Measurements from ENCODE around the gene GMEB2. TPM values are rescaled to one million over a fixed set of nuclear protein-coding genes. Genes with fewer than 3 reads are reported as not detected.

The GMEB2 gene
- total RNA-seq, 3 donors from 2014 or later (not counting 1 experiment from before 2014, with no cell fraction given) = 11.7 to 15.1 (median 14.6) TPM

DNA sequence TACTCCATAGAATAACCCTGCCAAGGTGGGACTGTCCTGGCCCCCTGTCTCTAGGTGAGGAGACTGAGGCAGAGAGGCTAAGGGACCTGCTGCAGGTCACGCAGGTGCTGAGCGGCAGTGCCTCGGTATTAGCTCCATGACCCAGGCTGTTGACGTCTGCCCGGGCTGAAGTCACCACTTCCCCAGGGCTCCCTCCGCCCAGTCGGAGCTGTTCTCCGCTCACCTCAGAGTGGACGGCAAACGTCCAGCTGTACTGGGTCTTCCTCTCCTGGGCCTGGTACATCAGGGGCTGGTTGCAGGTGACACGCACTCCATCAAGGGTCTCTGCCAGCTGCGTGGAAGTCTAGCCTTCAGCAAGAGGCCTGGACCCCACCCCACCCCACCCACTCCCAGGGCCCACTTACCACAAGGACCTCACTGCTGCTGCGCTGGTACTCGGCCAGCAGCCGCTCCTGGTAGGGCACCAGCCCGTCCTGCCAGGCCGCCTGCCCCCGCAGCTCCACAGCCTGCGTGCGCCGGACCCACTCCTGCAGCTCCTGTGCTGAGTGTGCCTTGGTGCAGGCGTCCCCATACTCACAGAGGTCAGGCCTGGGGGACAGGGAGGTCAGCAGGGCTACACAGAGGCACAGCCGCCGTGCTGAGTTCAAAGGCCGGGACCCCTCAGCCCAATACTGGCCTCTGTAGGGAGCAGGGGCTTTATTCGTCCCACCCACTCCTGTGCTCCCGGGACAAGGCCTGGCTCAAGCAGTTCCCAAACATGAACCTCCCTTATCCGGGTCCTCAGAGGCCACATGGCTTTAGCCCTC is 56.4 kb downstream of the GMEB2 start:
- Mint-ChIP-seq H3K27ac (no peak overlapping the region), H3K9me3 (no peaks in the 10 kb centered on the region), H3K4me3 (peak overlapping the region; percentile 50), H3K4me1 (peaks cover 20 to 30% of the 10 kb centered on the region in 2 donors), H3K36me3 (no peaks in the 10 kb centered on the region), H3K27me3 (ENCODE audit: low read depth in 2 of 2) (no peaks in the 10 kb centered on the region)
- Histone ChIP-seq H3K27ac (ENCODE audit: low read length) (no peak overlapping the region), H3K9me3 (ENCODE audit: control insufficient read depth, insufficient read depth, low read length) (no peaks in the 10 kb centered on the region), H3K36me3 (ENCODE audit: control insufficient read depth, insufficient read depth, low read length) (peaks cover 8% of the 10 kb centered on the region), H3K4me1 (ENCODE audit: control insufficient read depth, insufficient read depth, low read length) (peaks cover 59% of the 10 kb centered on the region), H3K4me3 (ENCODE audit: low read length) (no peak overlapping the region), H3K27me3 (ENCODE audit: control insufficient read depth, insufficient read depth, low read length) (no peaks in the 10 kb centered on the region)
- no peak for DNase-seq
- no peak for ATAC-seq
- 97% methylated on average over 28 of the region's 28 CpGs for WGBS (ENCODE audit: insufficient coverage)
- TF ChIP-seq, protein P1, sequence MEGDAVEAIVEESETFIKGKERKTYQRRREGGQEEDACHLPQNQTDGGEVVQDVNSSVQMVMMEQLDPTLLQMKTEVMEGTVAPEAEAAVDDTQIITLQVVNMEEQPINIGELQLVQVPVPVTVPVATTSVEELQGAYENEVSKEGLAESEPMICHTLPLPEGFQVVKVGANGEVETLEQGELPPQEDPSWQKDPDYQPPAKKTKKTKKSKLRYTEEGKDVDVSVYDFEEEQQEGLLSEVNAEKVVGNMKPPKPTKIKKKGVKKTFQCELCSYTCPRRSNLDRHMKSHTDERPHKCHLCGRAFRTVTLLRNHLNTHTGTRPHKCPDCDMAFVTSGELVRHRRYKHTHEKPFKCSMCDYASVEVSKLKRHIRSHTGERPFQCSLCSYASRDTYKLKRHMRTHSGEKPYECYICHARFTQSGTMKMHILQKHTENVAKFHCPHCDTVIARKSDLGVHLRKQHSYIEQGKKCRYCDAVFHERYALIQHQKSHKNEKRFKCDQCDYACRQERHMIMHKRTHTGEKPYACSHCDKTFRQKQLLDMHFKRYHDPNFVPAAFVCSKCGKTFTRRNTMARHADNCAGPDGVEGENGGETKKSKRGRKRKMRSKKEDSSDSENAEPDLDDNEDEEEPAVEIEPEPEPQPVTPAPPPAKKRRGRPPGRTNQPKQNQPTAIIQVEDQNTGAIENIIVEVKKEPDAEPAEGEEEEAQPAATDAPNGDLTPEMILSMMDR (IDR thresholded peaks at IDR 0.05) = no peak
- intact Hi-C loops (cut with micrococcal nuclease) = no loop called here

DNA sequence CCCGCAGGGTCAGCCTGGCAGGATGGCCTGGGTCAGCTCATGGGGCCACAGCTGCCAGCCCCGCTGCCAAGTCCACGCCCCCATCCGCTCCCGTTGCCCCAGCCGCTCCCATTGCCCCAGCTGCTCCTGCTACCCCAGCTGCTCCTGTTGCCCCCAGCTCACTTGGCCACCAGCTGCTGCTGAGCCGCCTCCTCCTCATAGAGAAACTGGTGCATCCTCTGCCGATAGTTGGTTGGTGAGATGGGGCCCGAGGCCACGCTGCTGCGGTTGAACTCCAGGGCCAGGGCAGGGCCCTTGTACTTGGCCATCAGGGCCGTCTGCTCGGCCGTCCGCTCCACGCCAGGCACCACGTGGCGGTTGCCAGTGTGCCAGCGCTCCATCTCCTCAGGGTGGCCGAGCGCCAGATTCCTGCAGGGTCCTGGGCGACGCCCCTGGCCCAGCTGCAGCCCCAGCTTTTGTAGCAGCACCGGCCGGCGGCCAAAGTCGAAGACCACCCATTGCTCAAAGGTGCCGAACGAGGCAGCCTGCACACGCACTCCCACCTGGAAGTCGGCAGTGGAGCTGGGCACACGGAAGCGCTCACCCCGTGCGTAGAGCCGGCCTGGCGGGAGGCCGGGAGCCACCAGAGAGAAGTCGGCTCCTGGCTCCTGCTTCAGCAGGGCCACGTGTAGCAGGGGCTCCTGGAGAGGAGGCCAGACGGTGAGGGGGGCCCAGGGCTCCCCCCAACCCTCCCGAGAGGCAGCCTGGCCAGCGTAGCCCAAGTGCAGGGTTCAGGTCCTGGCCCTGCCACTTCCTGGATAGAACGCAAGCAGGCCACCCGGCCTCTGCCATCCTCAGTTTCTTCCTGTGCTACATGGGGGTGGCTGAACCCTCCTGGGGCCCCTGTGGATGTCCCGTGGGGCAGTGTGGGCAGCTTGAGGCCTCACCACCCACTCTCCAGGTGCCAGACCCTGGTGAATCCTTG is 57.6 kb downstream of the GMEB2 start:
- Histone ChIP-seq H3K4me1 (ENCODE audit: control insufficient read depth, insufficient read depth, low read length) (peaks cover 53% of the 10 kb centered on the region), H3K27me3 (ENCODE audit: control insufficient read depth, insufficient read depth, low read length) (no peaks in the 10 kb centered on the region), H3K4me3 (ENCODE audit: low read length) (no peak overlapping the region), H3K36me3 (ENCODE audit: control insufficient read depth, insufficient read depth, low read length) (peaks cover 10% of the 10 kb centered on the region), H3K27ac (ENCODE audit: low read length) (no peak overlapping the region), H3K9me3 (ENCODE audit: control insufficient read depth, insufficient read depth, low read length) (no peaks in the 10 kb centered on the region)
- DNase-seq (no peak), ATAC-seq (no peak)
- Mint-ChIP-seq H3K9me3 (no peaks in the 10 kb centered on the region), H3K36me3 (no peaks in the 10 kb centered on the region), H3K27ac (peak overlapping the region; percentile 46 to 93), H3K4me3 (peak overlapping the region; percentile 71), H3K4me1 (peaks cover 20 to 30% of the 10 kb centered on the region in 2 donors), H3K27me3 (ENCODE audit: low read depth in 2 of 2) (no peaks in the 10 kb centered on the region)
- intact Hi-C loops (cut with micrococcal nuclease) = no loop called here
- TF ChIP-seq, protein P1 (IDR thresholded peaks at IDR 0.05) = no peak
- 81% methylated on average over 46 of the region's 46 CpGs for WGBS (ENCODE audit: insufficient coverage)

DNA sequence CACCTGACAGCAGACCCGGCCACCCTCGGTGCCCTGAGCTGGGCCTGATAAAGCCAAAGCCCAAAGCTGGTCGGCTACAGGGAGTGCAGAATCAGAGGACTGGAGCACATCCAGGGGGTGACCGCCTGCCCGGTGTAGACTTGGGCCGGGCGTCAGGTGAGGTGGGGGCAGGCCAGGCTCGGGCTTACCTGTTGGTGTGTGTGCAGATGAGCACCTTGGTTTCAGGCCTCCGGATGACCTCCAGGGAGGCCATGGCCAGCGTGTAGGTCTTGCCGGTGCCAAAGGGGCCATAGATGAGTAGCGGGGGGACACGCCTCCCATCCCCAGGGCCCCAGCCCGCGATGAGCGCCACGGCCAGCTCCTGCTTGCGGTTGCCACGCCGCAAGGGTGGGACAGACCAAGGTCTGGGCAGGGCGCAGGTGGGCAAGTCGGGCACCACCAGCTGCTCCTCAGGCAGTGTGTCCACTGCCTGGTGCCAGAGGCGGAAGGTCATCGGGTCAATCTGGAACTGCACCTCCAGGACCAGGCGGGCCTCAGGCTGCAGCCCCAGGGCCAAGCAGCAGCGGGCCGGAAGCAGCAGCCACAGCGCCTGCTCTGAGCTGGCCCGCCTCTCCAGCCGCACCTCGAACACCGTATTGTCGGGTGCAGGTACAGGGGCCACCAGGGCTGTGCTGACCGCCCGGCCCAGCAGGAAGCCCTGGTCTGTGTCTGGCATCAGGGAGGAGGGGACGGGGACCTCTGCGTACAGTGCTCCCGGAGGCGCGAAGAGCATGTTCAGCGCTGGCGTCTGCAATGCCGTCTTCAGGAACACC is 58.5 kb downstream of the GMEB2 start:
- peak overlapping the region; percentile 80 for H3K27ac ChIP-seq (ENCODE audit: low read length)
- H3K36me3 Mint-ChIP-seq = no peaks in the 10 kb centered on the region
- H3K27ac Mint-ChIP-seq = peak overlapping the region; percentile 92 to 93
- H3K9me3 Mint-ChIP-seq = no peaks in the 10 kb centered on the region
- H3K36me3 ChIP-seq (ENCODE audit: control insufficient read depth, insufficient read depth, low read length) = peaks cover 13% of the 10 kb centered on the region
- H3K27me3 Mint-ChIP-seq (ENCODE audit: low read depth in 2 of 2) = no peaks in the 10 kb centered on the region
- DNase-seq (peak; percentile 33 to 39), ATAC-seq (peak in 1 of 3 donors; percentile 0)
- WGBS (ENCODE audit: insufficient coverage) = 15% methylated on average over 43 of the region's 43 CpGs
- H3K4me1 ChIP-seq (ENCODE audit: control insufficient read depth, insufficient read depth, low read length) = peaks cover 47% of the 10 kb centered on the region
- no peaks in the 10 kb centered on the region for H3K9me3 ChIP-seq (ENCODE audit: control insufficient read depth, insufficient read depth, low read length)
- peak overlapping the region; percentile 26 for H3K4me3 ChIP-seq (ENCODE audit: low read length)
- H3K4me1 Mint-ChIP-seq = peaks cover 20 to 26% of the 10 kb centered on the region in 2 donors
- H3K27me3 ChIP-seq (ENCODE audit: control insufficient read depth, insufficient read depth, low read length) = no peaks in the 10 kb centered on the region
- TF ChIP-seq, protein P1 (IDR thresholded peaks at IDR 0.05) = no peak
- intact Hi-C loops (cut with micrococcal nuclease) = no loop called here
- peak overlapping the region; percentile 88 for H3K4me3 Mint-ChIP-seq

Measured in natural killer cell (primary cell).